ENCODE measurements around the gene GALNT13.
"Not testable (repeated sequence)": the region's sequence is repeated elsewhere in the genome, so short reads cannot be mapped to it uniquely, and the experiment has no call there.

The GALNT13 gene

GRCh38 chr2:154470376-154470775 lies 598.7 kb downstream of the GALNT13 start:
- Histone ChIP-seq H3K79me2 (ENCODE audit: insufficient read depth, low read length) (no peaks in the 10 kb centered on the region), H3K36me3 (ENCODE audit: low read length) (no peaks in the 10 kb centered on the region), H3K4me2 (ENCODE audit: low read depth, low read length, poor library complexity, severe bottlenecking) (no peak overlapping the region), H3K9me3 (ENCODE audit: insufficient read depth, low read length) (no peaks in the 10 kb centered on the region), H3F3A (ENCODE audit: insufficient read depth) (no peaks in the 10 kb centered on the region), H3K27me3 (ENCODE audit: low read length) (no peaks in the 10 kb centered on the region), H3K27ac (ENCODE audit: low read depth, low read length) (no peak overlapping the region), H3K9me2 (replicated peaks; ENCODE audit: insufficient read depth, low read length) (no peaks in the 10 kb centered on the region), H3K4me3 (ENCODE audit: insufficient read depth, low read length, poor library complexity, severe bottlenecking) (no peak overlapping the region), H3K9ac (ENCODE audit: low read length) (no peak overlapping the region), H4K20me1 (ENCODE audit: low read depth, low read length) (no peaks in the 10 kb centered on the region), H2AFZ (ENCODE audit: low read depth, low read length, severe bottlenecking) (no peak overlapping the region)
- no peak for TF ChIP-seq EZH2phosphoT487 (conservative IDR thresholded peaks at IDR 0.05; ENCODE audit: low read length)

- not testable (repeated sequence) for H3F3A ChIP-seq (ENCODE audit: insufficient read depth); H3K27ac ChIP-seq (ENCODE audit: low read depth, low read length); H3K9me3 ChIP-seq (ENCODE audit: insufficient read depth, low read length); H3K36me3 ChIP-seq (ENCODE audit: low read length); H3K9me2 ChIP-seq (replicated peaks; ENCODE audit: insufficient read depth, low read length); H2AFZ ChIP-seq (ENCODE audit: low read depth, low read length, severe bottlenecking); H3K27me3 ChIP-seq (ENCODE audit: low read length); H3K79me2 ChIP-seq (ENCODE audit: insufficient read depth, low read length); H3K9ac ChIP-seq (ENCODE audit: low read length); H3K4me2 ChIP-seq (ENCODE audit: low read depth, low read length, poor library complexity, severe bottlenecking); H3K4me3 ChIP-seq (ENCODE audit: insufficient read depth, low read length, poor library complexity, severe bottlenecking); H4K20me1 ChIP-seq (ENCODE audit: low read depth, low read length)
Measured at GRCh38 chr2:154471492-154471891, 599.8 kb downstream of the GALNT13 start.

GRCh38 chr2:154477319-154477718 lies 605.6 kb downstream of the GALNT13 start:
- Histone ChIP-seq H3K79me2 (ENCODE audit: insufficient read depth, low read length) (no peaks in the 10 kb centered on the region), H4K20me1 (ENCODE audit: low read depth, low read length) (no peaks in the 10 kb centered on the region), H3K27me3 (ENCODE audit: low read length) (no peaks in the 10 kb centered on the region), H3K9me2 (replicated peaks; ENCODE audit: insufficient read depth, low read length) (no peaks in the 10 kb centered on the region), H2AFZ (ENCODE audit: low read depth, low read length, severe bottlenecking) (no peak overlapping the region), H3K27ac (ENCODE audit: low read depth, low read length) (no peak overlapping the region), H3K36me3 (ENCODE audit: low read length) (no peaks in the 10 kb centered on the region), H3K9ac (ENCODE audit: low read length) (no peak overlapping the region), H3K4me3 (ENCODE audit: insufficient read depth, low read length, poor library complexity, severe bottlenecking) (no peak overlapping the region), H3F3A (ENCODE audit: insufficient read depth) (no peaks in the 10 kb centered on the region), H3K9me3 (ENCODE audit: insufficient read depth, low read length) (no peaks in the 10 kb centered on the region), H3K4me2 (ENCODE audit: low read depth, low read length, poor library complexity, severe bottlenecking) (no peak overlapping the region)
- TF ChIP-seq EZH2phosphoT487 (conservative IDR thresholded peaks at IDR 0.05; ENCODE audit: low read length) (no peak), CTCF (IDR thresholded peaks at IDR 0.05; ENCODE audit: insufficient read depth, low read length, poor library complexity, severe bottlenecking) (no peak)

- Histone ChIP-seq H3K9ac (ENCODE audit: low read length) (no peak overlapping the region), H3K27me3 (ENCODE audit: low read length) (no peaks in the 10 kb centered on the region), H3K9me2 (replicated peaks; ENCODE audit: insufficient read depth, low read length) (no peaks in the 10 kb centered on the region), H2AFZ (ENCODE audit: low read depth, low read length, severe bottlenecking) (no peak overlapping the region), H3F3A (ENCODE audit: insufficient read depth) (no peaks in the 10 kb centered on the region), H3K9me3 (ENCODE audit: insufficient read depth, low read length) (no peaks in the 10 kb centered on the region), H3K4me2 (ENCODE audit: low read depth, low read length, poor library complexity, severe bottlenecking) (no peak overlapping the region), H3K36me3 (ENCODE audit: low read length) (no peaks in the 10 kb centered on the region), H3K4me3 (ENCODE audit: insufficient read depth, low read length, poor library complexity, severe bottlenecking) (no peak overlapping the region), H4K20me1 (ENCODE audit: low read depth, low read length) (no peaks in the 10 kb centered on the region), H3K79me2 (ENCODE audit: insufficient read depth, low read length) (no peaks in the 10 kb centered on the region), H3K27ac (ENCODE audit: low read depth, low read length) (no peak overlapping the region)
- no peak for TF ChIP-seq EZH2phosphoT487 (conservative IDR thresholded peaks at IDR 0.05; ENCODE audit: low read length)
- TF ChIP-seq CTCF (IDR thresholded peaks at IDR 0.05; ENCODE audit: insufficient read depth, low read length, poor library complexity, severe bottlenecking), result no peak
Measured at GRCh38 chr2:154480521-154480920, 608.8 kb downstream of the GALNT13 start.

Data from SU-DHL-6 (cell line).